Mesenteric fat pad (tissue), 1 donor: Measurements from ENCODE around the gene OPHN1. TPM values are rescaled to one million over a fixed set of nuclear protein-coding genes. Genes with fewer than 3 reads are reported as not detected.

Experiments used
- DNase-seq: peaks from one replicate; pipeline ENCODE4 v3.0.0-alpha.2; 2020; ENCODE audit warnings: low spot score
- long read RNA-seq: library from polyadenylated mRNA; unstranded; transcript quantifications from one replicate; pipeline ENCODE4 v2.0.0, GENCODE V29; 2020
- total RNA-seq: library from RNA; stranded (reverse); fragmentation: NEBNext Ultra II Directional; extraction: Animal tissue kit (Norgen Biotek cat#: 25700); gene quantifications from one replicate; pipeline ENCODE4 v1.2.1, GENCODE V29; 2021
- donor health status: DM: yes; HTN: yes; CAD: no.

The OPHN1 gene, protein sequence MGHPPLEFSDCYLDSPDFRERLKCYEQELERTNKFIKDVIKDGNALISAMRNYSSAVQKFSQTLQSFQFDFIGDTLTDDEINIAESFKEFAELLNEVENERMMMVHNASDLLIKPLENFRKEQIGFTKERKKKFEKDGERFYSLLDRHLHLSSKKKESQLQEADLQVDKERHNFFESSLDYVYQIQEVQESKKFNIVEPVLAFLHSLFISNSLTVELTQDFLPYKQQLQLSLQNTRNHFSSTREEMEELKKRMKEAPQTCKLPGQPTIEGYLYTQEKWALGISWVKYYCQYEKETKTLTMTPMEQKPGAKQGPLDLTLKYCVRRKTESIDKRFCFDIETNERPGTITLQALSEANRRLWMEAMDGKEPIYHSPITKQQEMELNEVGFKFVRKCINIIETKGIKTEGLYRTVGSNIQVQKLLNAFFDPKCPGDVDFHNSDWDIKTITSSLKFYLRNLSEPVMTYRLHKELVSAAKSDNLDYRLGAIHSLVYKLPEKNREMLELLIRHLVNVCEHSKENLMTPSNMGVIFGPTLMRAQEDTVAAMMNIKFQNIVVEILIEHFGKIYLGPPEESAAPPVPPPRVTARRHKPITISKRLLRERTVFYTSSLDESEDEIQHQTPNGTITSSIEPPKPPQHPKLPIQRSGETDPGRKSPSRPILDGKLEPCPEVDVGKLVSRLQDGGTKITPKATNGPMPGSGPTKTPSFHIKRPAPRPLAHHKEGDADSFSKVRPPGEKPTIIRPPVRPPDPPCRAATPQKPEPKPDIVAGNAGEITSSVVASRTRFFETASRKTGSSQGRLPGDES
- 4.8 TPM for total RNA-seq
- long read RNA-seq, partial matches to known transcripts: 3 of 6 reads
- long read RNA-seq, other reads (novel, unspliced or antisense): 3 of 6 reads

DNA sequence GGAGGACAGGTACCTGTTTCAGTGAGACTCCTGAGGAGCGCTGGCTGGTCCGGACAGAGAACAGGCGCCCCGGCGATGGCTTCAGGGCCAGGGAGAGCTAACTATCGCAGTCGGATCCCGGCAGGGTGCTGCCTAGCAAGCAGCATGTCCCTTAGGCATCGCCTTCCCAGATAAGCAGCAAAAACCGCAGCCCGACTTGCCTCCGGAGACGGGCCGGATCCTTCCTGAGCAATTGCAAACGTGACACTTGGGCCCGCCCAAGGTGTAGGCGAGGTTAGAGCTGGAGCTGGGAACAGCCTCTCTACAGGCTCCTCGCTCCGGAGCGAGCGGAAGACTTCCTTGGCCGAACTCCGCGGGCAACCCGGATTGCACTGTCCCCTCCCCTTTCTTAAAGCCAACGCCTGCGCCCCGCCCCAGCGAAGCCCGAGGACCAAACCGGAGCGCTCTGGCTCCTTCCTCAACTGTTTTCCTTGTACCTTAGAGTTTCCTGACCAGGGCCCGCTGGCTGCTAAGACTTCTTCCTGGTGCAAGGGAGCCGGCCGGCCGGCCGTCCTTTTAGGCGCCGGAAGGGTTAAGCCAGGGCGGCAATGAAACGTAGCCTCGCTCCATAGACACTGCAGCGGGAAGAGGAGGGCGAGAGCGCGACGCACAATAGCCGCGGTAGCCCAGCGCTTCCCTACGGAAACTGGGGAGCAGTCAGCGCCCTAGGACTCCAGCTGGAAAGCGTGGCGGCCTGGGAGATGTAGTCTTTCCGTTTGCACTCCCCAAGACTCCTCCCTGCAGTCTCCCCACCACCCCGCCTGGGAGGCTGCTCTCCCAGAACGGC lies at the start of gene OPHN1:
TSS of gene OPHN1 (minus strand) at position 341 of the 826 bp plus-strand sequence. CDS start 475 bp downstream, outside the sequence.
- peak; percentile 93 for DNase-seq

DNA sequence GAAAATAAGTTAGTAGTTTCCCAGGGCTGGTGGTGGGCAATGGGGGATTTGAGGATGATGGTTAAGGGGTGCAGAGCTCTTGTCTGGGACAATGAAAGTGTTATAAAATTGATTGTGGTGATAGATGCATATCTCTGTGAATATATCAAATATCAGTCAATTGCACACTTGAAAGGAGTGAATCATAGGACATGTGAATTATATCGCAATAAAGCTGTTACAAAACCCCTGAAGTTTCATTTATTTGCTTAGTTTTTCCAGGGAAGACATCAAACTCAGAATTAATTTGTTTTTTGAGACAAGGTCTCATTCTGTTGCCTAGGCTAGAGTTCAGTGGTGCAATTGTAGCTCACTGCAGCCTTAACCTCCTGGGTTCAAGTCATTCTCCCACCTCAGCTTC lies 47.7 kb upstream of the OPHN1 start:
- DNase-seq: no peak

DNA sequence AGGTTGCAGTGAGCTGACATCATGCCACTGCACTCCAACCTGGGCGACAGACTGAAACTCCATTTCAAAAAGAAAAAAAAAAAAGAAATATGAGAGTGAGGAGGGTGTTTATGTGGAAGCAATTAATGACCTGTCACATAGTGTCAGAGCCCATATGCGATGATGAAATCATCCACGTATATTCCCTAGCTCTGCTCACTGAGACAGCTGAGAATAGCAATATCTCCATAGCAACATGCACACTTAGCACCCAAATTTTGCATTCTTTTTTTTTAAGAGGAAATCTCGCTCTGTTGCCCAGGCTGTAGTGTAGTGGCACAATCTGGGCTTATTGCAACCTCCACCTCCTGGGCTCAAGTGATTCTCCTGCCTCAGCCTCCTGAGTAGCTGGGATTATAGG lies 31.5 kb upstream of the OPHN1 start:
- no peak for DNase-seq

DNA sequence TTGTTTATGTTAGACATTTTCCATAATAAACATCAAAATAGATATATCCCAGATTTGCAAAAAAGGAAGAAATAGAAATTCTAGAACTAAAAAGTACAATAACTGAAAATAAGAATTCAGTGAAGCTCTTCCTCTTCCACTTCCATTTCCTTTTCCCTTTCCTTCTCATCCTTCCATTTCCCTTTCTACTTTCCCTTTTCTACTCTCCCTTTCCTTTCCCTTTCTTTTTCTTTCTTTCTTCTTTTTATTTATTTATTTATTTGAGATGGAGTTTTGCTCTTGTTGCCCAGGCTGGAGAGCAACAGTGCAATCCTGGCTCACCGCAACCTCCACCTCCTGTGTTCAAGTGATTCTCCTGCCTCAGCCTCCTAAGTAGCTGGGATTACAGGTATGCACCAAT lies 30.6 kb upstream of the OPHN1 start:
- DNase-seq: no peak

DNA sequence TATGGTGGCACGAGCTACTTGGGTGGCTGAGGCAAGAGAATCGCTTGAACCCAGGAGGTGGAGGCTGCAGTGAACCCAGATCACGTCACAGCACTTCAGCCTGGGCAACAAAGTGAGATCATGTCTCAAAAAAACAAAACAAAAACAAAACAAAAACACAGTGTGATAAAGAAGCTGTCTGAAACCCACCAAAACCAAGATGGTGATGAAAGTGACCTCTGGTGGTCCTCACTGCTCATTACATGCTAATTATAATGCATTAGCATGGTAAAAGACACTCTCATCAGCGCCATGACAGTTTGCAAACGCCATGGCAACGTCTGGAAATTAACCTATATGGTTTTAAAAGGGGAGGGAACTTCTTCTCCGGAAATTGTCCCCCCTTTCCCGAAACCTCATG lies 29.4 kb upstream of the OPHN1 start:
- DNase-seq: no peak

DNA sequence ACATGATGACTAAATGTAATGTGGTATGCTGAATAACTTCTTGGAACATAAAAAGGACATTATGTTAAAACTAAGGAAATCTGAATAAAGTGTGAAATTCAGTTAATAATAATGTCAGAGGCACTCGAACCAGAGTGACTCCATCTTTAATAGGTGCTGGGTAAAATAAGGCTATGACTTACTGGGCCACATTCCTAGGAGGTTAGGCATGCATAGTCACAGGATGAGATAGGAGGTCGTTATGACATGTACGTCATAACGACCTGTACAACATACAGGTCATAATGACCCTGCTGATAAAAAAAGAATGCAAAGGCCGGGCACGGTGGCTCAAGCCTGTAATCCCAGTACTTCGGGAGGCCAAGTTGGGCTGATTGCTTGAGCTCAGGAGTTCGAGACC lies 28.9 kb upstream of the OPHN1 start:
- no peak for DNase-seq

DNA sequence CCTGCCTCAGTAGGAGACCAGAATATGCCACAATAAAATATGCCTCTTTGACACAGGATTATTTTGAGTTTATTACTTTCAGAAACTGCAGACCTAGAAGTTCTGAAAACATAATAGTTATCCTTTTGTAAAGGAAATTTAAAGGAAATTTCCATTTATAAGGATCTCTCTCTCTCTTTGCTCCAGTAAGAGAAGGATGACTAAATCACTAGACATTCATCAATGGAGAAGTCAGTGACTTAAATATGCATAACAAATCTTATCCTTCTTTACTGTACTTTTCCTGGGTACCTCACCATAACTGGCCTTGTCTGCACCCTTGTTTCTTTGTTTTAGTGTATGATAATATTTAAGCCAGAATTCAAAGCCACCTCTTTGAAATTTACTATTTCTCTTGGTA lies 28.3 kb upstream of the OPHN1 start:
- no peak for DNase-seq

DNA sequence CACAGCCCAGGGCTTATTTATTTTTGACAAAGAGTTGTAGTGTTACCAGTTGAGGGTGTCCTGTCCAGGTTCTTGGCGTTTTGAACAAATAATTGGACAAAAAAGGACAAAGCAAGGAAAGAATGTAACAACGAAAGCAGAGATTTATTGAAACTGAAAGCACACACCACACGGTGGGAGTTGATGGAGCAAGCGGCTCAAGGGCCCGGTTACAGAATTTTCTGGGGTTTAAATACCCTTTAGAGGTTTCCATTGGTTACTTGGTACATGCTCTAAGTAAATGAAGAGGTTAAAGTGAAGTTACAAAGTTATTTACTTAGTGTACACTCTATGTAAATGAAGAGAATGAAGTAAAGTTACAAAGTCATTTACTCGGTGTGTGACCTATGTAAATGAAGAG lies 27.8 kb upstream of the OPHN1 start:
- DNase-seq: no peak

DNA sequence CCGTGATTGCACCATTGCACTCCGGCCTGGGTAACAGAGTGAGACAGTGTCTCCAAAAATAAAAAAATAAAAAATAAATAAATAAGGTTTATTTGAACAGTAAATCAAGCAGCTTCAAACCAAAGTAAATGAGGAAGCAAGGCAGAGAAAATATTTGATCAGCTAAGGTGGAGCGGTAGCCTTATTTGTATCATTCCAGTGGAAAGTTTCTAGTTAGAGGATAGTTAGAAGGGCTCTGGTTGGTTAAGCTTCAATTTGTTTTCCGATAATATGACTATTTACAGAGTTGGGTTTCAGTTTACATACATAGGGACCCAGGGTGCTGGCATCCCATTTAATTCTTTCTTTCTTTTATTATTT lies 21.8 kb upstream of the OPHN1 start:
- no peak for DNase-seq

DNA sequence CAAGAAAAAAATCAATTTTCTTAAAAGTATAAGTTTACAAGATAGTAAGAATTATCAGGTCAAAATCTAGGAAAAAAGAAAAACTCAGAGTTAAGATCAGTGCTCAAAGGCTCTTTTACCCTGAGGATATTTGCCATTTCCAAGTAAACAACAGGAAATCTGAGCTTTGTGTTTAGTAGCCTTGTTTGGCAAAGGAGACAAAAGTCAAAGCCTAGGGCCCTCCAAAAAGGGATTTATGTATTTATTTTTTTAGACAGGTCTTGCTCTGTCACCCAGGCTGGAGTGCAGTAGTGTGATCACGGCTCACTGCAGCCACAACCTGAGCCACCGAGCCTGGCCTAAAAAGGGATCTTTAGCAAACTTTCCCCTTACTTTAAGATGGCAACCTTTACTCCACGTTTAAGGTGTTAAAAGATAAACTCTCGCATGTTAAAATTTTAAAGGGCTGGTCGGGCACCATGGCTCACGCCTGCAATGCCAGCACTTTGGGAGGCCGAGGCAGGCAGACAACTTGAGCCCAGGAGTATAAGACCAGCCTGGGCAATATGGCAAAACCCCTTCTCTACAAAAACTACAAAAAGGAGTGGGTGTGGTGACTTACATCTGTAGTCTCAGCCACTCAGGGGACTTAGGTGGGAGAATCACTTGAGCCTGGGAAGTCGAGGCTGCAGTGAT lies 21.3 kb upstream of the OPHN1 start:
- no peak for DNase-seq

DNA sequence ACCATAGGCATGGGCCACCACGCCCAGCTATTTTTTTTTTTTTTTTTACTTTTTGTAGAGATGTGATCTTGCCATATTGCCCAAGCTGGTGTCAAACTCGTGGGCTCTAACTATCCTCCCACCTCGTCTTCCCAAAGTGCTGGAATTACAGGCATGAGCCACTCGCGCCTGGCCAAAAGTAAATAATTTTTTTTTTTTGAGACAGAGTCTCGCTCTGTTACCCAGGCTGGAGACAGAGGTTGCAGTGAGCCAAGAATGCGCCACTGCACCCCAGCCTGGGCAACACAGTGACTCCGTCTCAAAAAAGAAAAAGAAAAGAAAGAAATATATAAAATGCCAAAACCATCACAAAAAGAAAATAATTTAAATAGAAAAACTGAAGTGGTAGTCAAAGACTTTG lies 18.4 kb upstream of the OPHN1 start:
- DNase-seq: no peak

DNA sequence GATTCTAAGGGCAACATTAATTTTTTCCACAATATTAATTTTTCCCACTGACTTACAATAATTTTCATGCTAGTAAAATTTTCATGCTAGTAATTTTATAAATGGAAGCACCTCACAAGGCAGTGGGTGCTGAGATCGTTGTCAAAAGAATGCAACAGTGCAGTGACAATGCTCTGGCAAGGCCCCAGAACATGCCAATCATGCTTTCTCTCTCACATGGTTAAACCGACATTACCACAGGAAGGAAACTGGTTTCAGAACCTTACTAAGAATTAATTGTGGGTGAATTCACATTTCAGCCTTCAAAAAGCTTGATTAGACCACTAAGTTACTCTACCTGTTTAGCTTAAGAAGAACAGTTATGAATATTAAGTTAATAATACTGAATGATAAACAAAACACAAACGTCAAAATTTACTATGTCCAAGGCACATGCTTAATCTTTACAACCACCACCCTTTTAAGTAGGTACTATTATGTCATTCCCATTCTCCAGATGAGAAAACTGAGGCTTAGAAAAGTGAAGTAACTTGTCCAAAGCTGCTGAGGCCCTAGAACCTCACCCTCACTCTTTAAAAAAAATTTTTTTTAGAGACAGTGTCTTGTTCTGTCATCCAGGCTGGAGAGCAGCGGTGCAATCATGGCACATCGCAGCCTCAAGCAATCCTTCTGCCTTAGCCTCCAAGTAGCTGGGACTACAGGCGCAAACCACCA lies 10.0 kb upstream of the OPHN1 start:
- no peak for DNase-seq

DNA sequence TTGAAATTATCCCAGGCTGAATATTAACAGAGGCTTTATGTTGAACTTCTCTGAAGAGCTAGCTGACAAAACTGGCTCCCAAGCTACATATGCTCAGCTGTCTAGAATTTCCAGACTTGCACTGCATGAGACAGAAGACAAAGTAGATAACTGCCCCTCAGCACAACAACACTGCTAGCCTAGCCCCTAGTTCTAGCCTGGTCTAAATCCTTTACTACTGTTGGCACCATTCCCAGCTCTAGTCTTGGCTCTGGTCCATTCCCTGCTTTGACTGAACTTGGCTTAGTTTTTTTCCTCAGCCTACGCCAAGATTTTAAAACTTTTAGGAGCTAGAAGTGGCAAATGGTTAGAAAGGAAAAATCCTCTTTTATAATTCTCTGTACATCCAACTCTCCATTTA lies 7.6 kb upstream of the OPHN1 start:
- no peak for DNase-seq

DNA sequence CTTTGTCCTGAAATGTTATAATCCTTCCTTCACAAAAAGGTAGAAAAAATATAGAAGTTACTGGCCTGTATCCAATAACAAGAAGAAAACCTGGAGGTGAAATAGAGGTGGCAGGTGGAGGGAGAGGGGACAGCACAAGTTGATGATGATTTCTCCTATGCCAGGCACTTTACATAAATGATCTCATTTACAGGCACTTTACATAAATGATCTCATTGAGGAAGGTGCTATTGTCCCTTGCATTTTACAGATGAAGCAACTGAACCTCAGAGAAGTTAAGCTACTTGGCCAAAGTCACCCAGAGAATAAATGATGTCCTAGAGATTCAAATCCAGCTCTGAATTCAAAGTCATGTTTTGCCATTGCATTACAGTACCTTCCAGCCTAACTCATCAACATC lies 7.1 kb upstream of the OPHN1 start:
- DNase-seq: no peak

DNA sequence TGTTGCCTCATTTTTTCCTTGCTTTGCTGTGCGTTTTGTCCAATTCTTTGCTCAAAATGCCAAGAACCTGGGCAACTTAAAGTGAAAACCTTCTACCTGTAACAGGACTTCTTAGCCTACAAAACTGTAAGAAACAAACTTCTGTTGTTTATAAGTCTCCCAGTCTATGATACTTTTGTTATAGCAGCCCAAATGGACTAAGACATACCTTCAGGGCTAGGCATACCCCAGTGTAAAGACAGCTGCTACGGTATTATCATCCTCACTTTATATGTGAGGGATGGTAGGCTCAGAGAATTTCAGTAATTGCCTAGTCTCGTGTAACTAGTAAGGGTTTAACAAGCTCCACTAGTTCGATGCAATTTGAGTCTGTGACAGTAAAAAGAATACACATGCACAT lies 6.0 kb upstream of the OPHN1 start:
- DNase-seq: no peak

DNA sequence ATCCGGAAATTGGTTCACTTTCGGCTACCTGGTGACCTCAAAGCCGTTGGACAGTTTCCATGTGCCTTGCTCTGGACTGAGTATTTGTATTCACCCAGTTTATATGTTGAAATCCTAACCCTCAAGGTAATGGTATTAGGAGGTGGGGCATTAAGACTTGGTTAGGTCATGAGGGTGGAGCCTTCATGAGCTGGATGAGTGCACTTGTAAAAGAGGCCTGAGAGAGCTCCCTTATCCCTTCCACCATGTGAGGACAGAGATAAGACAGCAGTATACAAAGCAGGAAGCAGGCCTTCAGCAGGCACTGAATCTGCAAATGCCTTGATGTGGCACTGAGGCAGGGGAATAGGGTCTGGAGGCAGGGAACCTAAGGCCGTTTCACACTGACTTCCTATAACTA lies 5.3 kb upstream of the OPHN1 start:
- DNase-seq: no peak

DNA sequence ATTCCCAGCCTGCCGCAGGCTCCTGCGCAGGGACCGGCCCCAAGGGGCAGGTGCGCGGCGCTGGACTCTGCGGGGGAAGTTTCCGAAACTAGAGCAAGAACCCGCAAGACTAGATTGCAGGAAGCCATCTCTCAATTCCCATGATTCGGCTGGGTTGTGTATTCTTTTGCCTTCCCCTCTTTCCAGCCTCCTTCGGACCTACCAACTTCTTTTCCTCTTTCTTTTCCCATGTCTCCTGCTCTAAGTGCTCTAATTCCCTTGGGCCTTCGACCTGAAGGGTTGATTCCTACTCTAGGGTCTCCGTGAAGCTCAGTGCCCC lies 645 bp upstream of the OPHN1 start:
- no peak for DNase-seq

DNA sequence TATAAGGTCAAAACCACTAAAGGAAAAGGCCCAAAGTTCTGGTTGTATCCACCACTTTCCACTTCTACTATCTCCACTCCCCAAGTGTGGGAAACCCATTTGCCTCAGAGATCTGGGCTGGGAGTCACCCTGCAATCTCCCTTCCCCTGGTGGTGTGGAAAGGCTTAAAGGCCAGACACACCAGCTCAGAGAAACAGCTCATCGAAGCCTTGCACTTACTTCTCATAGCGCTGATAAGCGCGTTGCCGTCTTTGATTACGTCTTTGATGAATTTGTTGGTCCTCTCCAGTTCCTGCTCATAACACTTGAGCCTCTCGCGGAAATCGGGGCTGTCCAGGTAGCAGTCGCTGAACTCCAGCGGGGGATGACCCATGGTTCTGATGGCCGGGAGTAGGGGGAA lies 647 bp downstream of the OPHN1 start:
- DNase-seq: no peak

DNA sequence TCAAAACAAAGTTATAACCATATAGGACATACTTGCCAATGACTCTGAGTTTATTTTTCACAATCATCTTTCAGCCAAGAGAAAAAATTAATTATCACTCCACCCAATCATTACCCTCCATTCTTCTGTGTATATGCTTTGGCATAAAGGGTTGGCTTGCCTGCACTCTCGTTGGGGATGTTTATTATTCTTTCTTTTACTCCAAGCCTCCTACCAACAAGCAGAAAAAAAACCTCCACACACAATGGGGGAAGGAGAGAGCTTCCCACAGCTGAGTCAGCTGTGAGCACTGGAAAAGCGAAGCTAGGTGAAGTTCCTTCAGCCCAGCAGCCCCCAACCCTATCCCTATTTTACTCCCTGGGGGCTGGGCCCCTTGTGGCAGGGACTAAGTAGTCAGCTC lies 1.5 kb downstream of the OPHN1 start:
- no peak for DNase-seq

DNA sequence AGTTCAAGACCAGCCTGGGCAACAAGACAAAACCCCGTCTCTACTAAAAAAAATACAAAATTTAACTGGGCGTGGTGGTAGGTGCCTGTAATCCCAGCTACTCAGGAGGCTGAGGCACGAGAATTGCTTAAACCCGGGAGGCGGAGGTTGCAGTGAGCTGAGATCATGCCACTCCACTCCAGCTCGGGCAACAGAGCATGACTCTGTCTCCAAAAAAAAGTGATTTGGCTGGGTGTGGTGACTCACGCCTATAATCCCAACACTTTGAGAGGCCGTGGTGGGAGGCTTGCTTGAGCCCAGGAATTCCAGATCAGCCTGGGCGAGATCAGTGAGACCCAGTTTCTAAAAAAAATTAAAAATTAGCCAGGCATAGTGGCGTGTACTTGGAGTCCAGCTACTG lies 4.1 kb downstream of the OPHN1 start:
- DNase-seq: no peak

DNA sequence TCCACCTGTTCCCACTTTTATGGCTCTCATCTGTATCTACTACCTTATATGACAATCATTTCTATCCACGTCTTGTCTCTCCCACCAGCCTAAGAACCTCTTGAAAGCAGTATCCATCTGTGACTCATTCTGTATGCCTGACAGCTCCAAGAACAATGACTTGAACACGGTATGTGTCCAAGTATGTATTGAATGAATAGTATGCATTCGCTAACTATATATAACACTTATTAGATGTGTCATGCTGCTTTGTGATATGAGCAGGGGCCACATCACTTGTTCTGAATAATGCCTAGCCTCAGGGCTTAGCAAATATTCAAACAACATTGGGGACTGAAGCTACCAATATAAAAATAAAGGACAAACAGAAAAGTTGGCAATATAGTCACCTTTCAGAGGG lies 4.9 kb downstream of the OPHN1 start:
- DNase-seq: no peak
